ENCODE measurements around the gene SLC22A7. TPM values are rescaled to one million over a fixed set of nuclear protein-coding genes. Genes with fewer than 3 reads are reported as not detected.
"Not testable (repeated sequence)": the region's sequence is repeated elsewhere in the genome, so short reads cannot be mapped to it uniquely, and the experiment has no call there.

The SLC22A7 gene
- total RNA-seq, 1 experiment from 2014 or later = not detected

DNA sequence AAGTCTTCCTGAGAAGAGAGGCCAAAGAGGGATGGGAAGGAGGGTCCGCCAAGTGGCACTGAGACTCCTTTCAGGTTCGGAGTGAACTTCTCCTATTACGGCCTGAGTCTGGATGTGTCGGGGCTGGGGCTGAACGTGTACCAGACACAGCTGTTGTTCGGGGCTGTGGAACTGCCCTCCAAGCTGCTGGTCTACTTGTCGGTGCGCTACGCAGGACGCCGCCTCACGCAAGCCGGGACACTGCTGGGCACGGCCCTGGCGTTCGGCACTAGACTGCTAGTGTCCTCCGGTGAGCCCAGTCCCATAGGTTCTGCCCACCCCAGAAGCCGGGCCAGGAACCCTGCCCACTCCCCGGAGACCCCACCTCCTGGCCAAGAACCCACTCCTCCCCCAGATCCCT is 4.1 kb downstream of the SLC22A7 start:
- Histone ChIP-seq H3K4me2 (ENCODE audit: low read length) (no peak overlapping the region), H3K4me3 (ENCODE audit: low read length) (no peak overlapping the region), H3K9me2 (replicated peaks; ENCODE audit: low read length) (no peaks in the 10 kb centered on the region), H3K27me3 (ENCODE audit: low read length) (peaks cover 3% of the 10 kb centered on the region; the same call in 1 of the 2 replicates), H3F3A (ENCODE audit: low read length, unreplicated experiment) (no peaks in the 10 kb centered on the region), H3K79me2 (ENCODE audit: low read length) (no peaks in the 10 kb centered on the region), H3K36me3 (ENCODE audit: low read depth, low read length) (no peaks in the 10 kb centered on the region), H3K4me1 (ENCODE audit: insufficient read depth, low read length) (no peaks in the 10 kb centered on the region), H3K27ac (ENCODE audit: low read length) (no peak overlapping the region), H3K9me3 (ENCODE audit: low read length) (no peaks in the 10 kb centered on the region), H2AFZ (ENCODE audit: low read length) (no peak overlapping the region), H4K20me1 (ENCODE audit: low read length) (no peaks in the 10 kb centered on the region), H3K9ac (ENCODE audit: low read length) (no peak overlapping the region)
- DNase-seq = no peak
- intact Hi-C loops (cut with micrococcal nuclease) = no loop called here
- ChIA-PET CTCF (no interaction called here), POLR2A (ENCODE audit: unreplicated experiment) (no interaction called here)
- TF ChIP-seq EZH2 (IDR thresholded peaks at IDR 0.05; ENCODE audit: low read length, unreplicated experiment) = no peak
- TF ChIP-seq, protein P1, sequence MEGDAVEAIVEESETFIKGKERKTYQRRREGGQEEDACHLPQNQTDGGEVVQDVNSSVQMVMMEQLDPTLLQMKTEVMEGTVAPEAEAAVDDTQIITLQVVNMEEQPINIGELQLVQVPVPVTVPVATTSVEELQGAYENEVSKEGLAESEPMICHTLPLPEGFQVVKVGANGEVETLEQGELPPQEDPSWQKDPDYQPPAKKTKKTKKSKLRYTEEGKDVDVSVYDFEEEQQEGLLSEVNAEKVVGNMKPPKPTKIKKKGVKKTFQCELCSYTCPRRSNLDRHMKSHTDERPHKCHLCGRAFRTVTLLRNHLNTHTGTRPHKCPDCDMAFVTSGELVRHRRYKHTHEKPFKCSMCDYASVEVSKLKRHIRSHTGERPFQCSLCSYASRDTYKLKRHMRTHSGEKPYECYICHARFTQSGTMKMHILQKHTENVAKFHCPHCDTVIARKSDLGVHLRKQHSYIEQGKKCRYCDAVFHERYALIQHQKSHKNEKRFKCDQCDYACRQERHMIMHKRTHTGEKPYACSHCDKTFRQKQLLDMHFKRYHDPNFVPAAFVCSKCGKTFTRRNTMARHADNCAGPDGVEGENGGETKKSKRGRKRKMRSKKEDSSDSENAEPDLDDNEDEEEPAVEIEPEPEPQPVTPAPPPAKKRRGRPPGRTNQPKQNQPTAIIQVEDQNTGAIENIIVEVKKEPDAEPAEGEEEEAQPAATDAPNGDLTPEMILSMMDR (conservative IDR thresholded peaks at IDR 0.05; ENCODE audit: low read depth, low read length) = no peak
- TF ChIP-seq EZH2phosphoT487 (IDR thresholded peaks at IDR 0.05; ENCODE audit: borderline replicate concordance, low read length) = no peak
- ATAC-seq = no peak
- no TSS peak for BruUV-seq (replicated peaks)

DNA sequence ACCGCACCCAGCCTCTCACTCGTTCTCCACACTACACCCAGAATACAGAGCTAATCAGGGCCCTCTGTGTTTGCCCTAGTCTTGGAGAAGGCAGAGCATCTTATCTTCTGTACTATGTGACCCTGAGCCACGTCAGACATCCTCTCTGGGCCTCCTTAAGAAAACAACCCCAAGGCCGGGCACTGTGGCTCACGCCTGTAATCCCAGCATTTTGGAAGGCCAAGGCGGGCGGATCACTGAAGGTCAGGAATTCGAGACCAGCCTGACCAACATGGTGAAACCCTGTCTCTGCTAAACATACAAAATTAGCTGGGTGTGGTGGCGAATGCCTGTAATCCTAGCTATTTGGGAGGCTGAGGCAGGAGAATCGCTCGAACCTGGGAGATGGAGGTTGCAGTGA is 4.9 kb downstream of the SLC22A7 start:
- H3K4me1 ChIP-seq (ENCODE audit: insufficient read depth, low read length); H3K4me3 ChIP-seq (ENCODE audit: low read length); H3K9me2 ChIP-seq (replicated peaks; ENCODE audit: low read length); H3K36me3 ChIP-seq (ENCODE audit: low read depth, low read length); DNase-seq; H3K27me3 ChIP-seq (ENCODE audit: low read length); H3K9me3 ChIP-seq (ENCODE audit: low read length); H3K9ac ChIP-seq (ENCODE audit: low read length); H3K4me2 ChIP-seq (ENCODE audit: low read length); BruUV-seq (replicated peaks); H2AFZ ChIP-seq (ENCODE audit: low read length); POLR2A ChIA-PET (ENCODE audit: unreplicated experiment); H3K79me2 ChIP-seq (ENCODE audit: low read length); intact Hi-C loops (cut with micrococcal nuclease); H3F3A ChIP-seq (ENCODE audit: low read length, unreplicated experiment); H3K27ac ChIP-seq (ENCODE audit: low read length); ATAC-seq; CTCF ChIA-PET; H4K20me1 ChIP-seq (ENCODE audit: low read length): not testable (repeated sequence)

- no peaks in the 10 kb centered on the region for H3F3A ChIP-seq (ENCODE audit: low read length, unreplicated experiment)
- H3K4me3 ChIP-seq (ENCODE audit: low read length) = no peak overlapping the region
- H3K27me3 ChIP-seq (ENCODE audit: low read length) = peaks cover 3% of the 10 kb centered on the region; the same call in 1 of the 2 replicates
- no peaks in the 10 kb centered on the region for H3K79me2 ChIP-seq (ENCODE audit: low read length)
- H2AFZ ChIP-seq (ENCODE audit: low read length) = no peak overlapping the region
- intact Hi-C loops (cut with micrococcal nuclease) = no loop called here
- H3K4me2 ChIP-seq (ENCODE audit: low read length) = no peak overlapping the region
- no peaks in the 10 kb centered on the region for H3K9me3 ChIP-seq (ENCODE audit: low read length)
- ATAC-seq (no peak), DNase-seq (no peak)
- CTCF ChIA-PET = no interaction called here
- no peaks in the 10 kb centered on the region for H3K36me3 ChIP-seq (ENCODE audit: low read depth, low read length)
- TF ChIP-seq EZH2phosphoT487 (IDR thresholded peaks at IDR 0.05; ENCODE audit: borderline replicate concordance, low read length) (no peak), EZH2 (IDR thresholded peaks at IDR 0.05; ENCODE audit: low read length, unreplicated experiment) (no peak)
- TF ChIP-seq, protein P1 (conservative IDR thresholded peaks at IDR 0.05; ENCODE audit: low read depth, low read length) = no peak
- peaks cover 6% of the 10 kb centered on the region; the same call in 1 of the 2 replicates for H3K4me1 ChIP-seq (ENCODE audit: insufficient read depth, low read length)
- no peak overlapping the region for H3K9ac ChIP-seq (ENCODE audit: low read length)
- H4K20me1 ChIP-seq (ENCODE audit: low read length) = no peaks in the 10 kb centered on the region
- H3K9me2 ChIP-seq (replicated peaks; ENCODE audit: low read length) = no peaks in the 10 kb centered on the region
- POLR2A ChIA-PET (ENCODE audit: unreplicated experiment) = no interaction called here
- no TSS peak for BruUV-seq (replicated peaks)
- H3K27ac ChIP-seq (ENCODE audit: low read length) = no peak overlapping the region
Measured at GRCh38 chr6:43303751-43304331, 5.8 kb downstream of the SLC22A7 start.
